Endodermal cell (in vitro differentiated cells): ENCODE measurements around the gene IRF2BPL. TPM values are rescaled to one million over a fixed set of nuclear protein-coding genes. Genes with fewer than 3 reads are reported as not detected.

Experiments
- DNase-seq: peaks from one replicate; pipeline ENCODE4 v3.0.0-alpha.2; 2017
- H3K27ac ChIP-seq: 2 replicates; pipeline ENCODE4 v1.5.1; 2013; ENCODE audit warnings: mild to moderate bottlenecking, low read depth, low read length, moderate library complexity
- H3K27me3 ChIP-seq: 2 replicates; pipeline ENCODE4 v1.6.1; 2013; ENCODE audit warnings: mild to moderate bottlenecking, low read length, moderate library complexity; ENCODE audit not compliant: insufficient read depth, control insufficient read depth, poor library complexity, severe bottlenecking
- H3K36me3 ChIP-seq: 2 replicates; pipeline ENCODE4 v1.7.0; 2013; ENCODE audit warnings: mild to moderate bottlenecking, low read length, moderate library complexity; ENCODE audit not compliant: control insufficient read depth, insufficient read depth
- H3K4me1 ChIP-seq: one replicate; pipeline ENCODE4 v1.7.0; 2013; ENCODE audit warnings: low read length; ENCODE audit not compliant: control insufficient read depth, insufficient read depth
- H3K4me3 ChIP-seq: 2 replicates; pipeline ENCODE4 v1.5.1; 2013; ENCODE audit warnings: mild to moderate bottlenecking, low read length, moderate library complexity
- H3K9ac ChIP-seq: 2 replicates; pipeline ENCODE4 v1.6.1; 2013; ENCODE audit warnings: mild to moderate bottlenecking, low read length, moderate library complexity; ENCODE audit not compliant: poor library complexity, severe bottlenecking; ENCODE audit errors: extremely low read depth
- H3K9me3 ChIP-seq: 2 replicates; pipeline ENCODE4 v1.6.1; 2013; ENCODE audit warnings: mild to moderate bottlenecking, low read length, moderate library complexity; ENCODE audit not compliant: control insufficient read depth
- H3K27ac Mint-ChIP-seq: 2 replicates; pipeline ENCODE4 v1.8.0; 2020; ENCODE audit warnings: mixed read lengths
- H3K27me3 Mint-ChIP-seq: 2 replicates; pipeline ENCODE4 v1.8.0; 2021; ENCODE audit warnings: mild to moderate bottlenecking, mixed read lengths; ENCODE audit not compliant: insufficient read depth
- H3K36me3 Mint-ChIP-seq: 2 replicates; pipeline ENCODE4 v1.8.0; 2020; ENCODE audit warnings: low read depth, mixed read lengths
- H3K4me1 Mint-ChIP-seq: 2 replicates; pipeline ENCODE4 v1.8.0; 2020; ENCODE audit warnings: mixed read lengths
- H3K4me3 Mint-ChIP-seq: 2 replicates; pipeline ENCODE4 v1.8.0; 2020; ENCODE audit warnings: mild to moderate bottlenecking, moderate library complexity, mixed read lengths
- H3K9me3 Mint-ChIP-seq: 2 replicates; pipeline ENCODE4 v1.8.0; 2020; ENCODE audit warnings: mild to moderate bottlenecking, mixed read lengths
- CTCF ChIP-seq: fragments of 200-600 bp; sonication (generic); conservative IDR thresholded peaks from 2 replicates; pipeline ENCODE4 v1.5.0; 2021; ENCODE audit warnings: antibody characterized with exemption, mild to moderate bottlenecking
- WGBS, 2 experiments: methylation state at CpG; one replicate each; pipeline versions ENCODE4 v1.1.5 to v1.1.7; 2013; ENCODE audit warnings: missing lambda C conversion rate in 2 of 2, mixed read lengths in 1 of 2; ENCODE audit not compliant: insufficient coverage in 1 of 2, insufficient read length in 1 of 2; 5-methylcytosine and 5-hydroxymethylcytosine counted together
- total RNA-seq, 2 donors: library from RNA; stranded (reverse); fragmentation: NEBNext Ultra II Directional in 1 of 2; extraction: Animal tissue kit (Norgen Biotek cat#: 25700) in 1 of 2; gene quantifications; 2 replicates in 1 of 2; 3 replicates in 1 of 2; pipeline ENCODE4 v1.2.1, GENCODE V29; 2021

The IRF2BPL gene
- total RNA-seq, 2 donors from 2014 or later: 34.2 to 44.3 TPM

- Histone ChIP-seq H3K4me3 (peak overlapping the region; percentile 87), H3K9me3 (no peaks in the 10 kb centered on the region), H3K27me3 (peaks cover 8% of the 10 kb centered on the region), H3K4me1 (peaks cover 11% of the 10 kb centered on the region), H3K9ac (peak overlapping the region; percentile 83), H3K36me3 (no peaks in the 10 kb centered on the region), H3K27ac (peak overlapping the region; percentile 92)
- Mint-ChIP-seq H3K9me3 (no peaks in the 10 kb centered on the region), H3K4me1 (peaks cover 42% of the 10 kb centered on the region), H3K4me3 (peak overlapping the region; percentile 75), H3K27ac (peak overlapping the region; percentile 78), H3K36me3 (peaks cover 7% of the 10 kb centered on the region), H3K27me3 (peaks cover 2% of the 10 kb centered on the region)
- 1% methylated on average over 24 to 80 of the region's 81 CpGs for WGBS, 2 experiments
- no peak for TF ChIP-seq CTCF
- peak; percentile 79 for DNase-seq
These were observed 747 bp downstream of the IRF2BPL start for GRCh38 chr14:77027538-77028383.

DNA sequence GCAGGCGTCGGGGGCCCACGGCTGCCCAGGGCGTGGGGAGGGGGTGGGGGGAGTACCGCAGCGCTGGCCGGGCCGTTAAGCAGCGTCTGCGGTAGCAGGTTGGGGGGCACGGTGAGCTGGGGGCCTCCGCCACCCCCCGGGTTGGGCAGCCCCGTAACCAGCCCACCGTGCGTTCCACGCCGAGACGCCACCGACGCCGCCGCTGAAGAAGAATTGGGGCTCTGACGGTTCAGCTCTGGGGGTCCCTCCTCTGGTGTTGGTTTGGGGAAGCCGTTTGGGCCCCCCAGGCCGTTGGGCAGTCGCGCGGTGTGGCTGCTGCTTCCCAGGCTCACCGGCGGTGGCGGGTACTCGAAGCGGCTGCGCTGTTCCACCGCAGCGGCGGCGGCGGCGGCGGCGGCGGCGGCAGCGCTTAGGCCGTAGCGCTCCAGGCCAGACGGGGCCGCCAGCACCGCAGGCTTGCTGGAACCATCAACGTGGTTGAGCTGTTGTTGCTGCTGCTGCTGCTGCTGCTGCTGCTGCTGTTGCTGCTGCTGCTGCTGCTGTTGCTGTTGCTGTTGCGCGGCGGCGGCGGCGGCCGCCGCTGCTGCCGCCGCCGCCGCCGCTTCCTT is 1.5 kb downstream of the IRF2BPL start:
- H3K4me3 ChIP-seq: peak overlapping the region; percentile 87
- no peak overlapping the region for H3K9ac ChIP-seq
- peaks cover 7% of the 10 kb centered on the region for H3K36me3 Mint-ChIP-seq
- H3K4me1 ChIP-seq: peaks cover 9% of the 10 kb centered on the region
- H3K9me3 Mint-ChIP-seq: no peaks in the 10 kb centered on the region
- H3K4me1 Mint-ChIP-seq: peaks cover 39% of the 10 kb centered on the region
- DNase-seq: peak; percentile 74
- H3K27me3 ChIP-seq: peaks cover 8% of the 10 kb centered on the region
- no peaks in the 10 kb centered on the region for H3K36me3 ChIP-seq
- H3K4me3 Mint-ChIP-seq: peak overlapping the region; percentile 75
- peak overlapping the region; percentile 92 for H3K27ac ChIP-seq
- no peaks in the 10 kb centered on the region for H3K9me3 ChIP-seq
- H3K27ac Mint-ChIP-seq: no peak overlapping the region
- no peak for TF ChIP-seq CTCF
- WGBS, 2 experiments: 2 to 5% methylated on average over 16 to 65 of the region's 65 CpGs
- peaks cover 2% of the 10 kb centered on the region for H3K27me3 Mint-ChIP-seq

DNA sequence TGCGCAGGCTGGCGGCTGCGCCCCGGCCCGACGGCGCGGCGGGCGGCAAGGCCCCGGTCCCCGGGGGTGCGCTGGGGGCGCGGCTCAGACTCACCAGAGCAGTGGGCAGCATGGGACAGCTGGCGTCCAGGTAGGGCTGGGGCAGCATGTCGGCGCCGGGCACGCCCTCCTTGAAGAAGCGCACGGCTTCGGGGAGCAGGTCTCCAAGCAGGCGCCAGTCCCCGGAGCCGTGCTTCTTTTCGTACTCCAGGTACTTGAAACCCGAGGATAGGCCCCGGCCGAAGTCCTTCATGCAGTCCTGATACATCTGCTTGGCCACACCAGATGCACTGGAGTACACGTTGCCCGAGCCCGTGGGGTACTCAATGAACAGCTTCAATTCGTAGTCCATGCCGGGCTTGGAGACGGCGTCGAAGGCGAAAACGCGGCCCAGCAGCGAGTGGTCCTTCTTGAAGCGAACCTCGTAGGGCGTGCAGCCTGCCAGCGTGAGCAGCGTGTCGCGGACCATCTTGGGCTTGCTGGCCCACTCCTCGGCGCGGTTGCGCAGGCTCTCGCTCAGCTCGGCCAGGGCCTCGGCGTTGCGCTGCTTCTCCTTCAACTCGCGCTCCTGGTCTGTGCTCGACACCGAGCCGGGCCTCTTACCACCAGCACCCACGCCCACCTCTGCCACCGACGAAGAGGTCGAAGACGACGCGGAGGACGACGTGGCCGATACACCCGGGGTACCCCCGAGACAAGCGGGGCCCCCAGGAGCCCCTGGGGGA is 2.2 kb downstream of the IRF2BPL start:
- H3K27me3 Mint-ChIP-seq: peaks cover 2% of the 10 kb centered on the region
- H3K4me1 Mint-ChIP-seq: peaks cover 32% of the 10 kb centered on the region
- no peak overlapping the region for H3K27ac Mint-ChIP-seq
- no peak for TF ChIP-seq CTCF
- no peaks in the 10 kb centered on the region for H3K9me3 Mint-ChIP-seq
- H3K4me3 Mint-ChIP-seq: peak overlapping the region; percentile 75
- Histone ChIP-seq H3K27ac (peak overlapping the region; percentile 92), H3K9ac (peak overlapping the region; percentile 6), H3K4me1 (peaks cover 6% of the 10 kb centered on the region), H3K36me3 (no peaks in the 10 kb centered on the region), H3K9me3 (no peaks in the 10 kb centered on the region), H3K27me3 (peaks cover 8% of the 10 kb centered on the region), H3K4me3 (peak overlapping the region; percentile 83)
- 11 to 20% methylated on average over 38 to 76 of the region's 76 CpGs for WGBS, 2 experiments
- H3K36me3 Mint-ChIP-seq: peaks cover 7% of the 10 kb centered on the region
- DNase-seq: peak; percentile 76
